Stimulated activated CD4-positive, alpha-beta T cell treated with anti-CD3 and anti-CD28 coated beads, Interleukin-4, amount 100 ng/mL, for 24 hours (primary cell): ENCODE data around the gene PLSCR2.
A peak's percentile ranks its signal among the peaks of the same experiment; 100 is the strongest.
"Not testable (repeated sequence)": the region's sequence is repeated elsewhere in the genome, so short reads cannot be mapped to it uniquely, and the experiment has no call there.

ENCODE experiments used
- DNase-seq: peaks from one replicate; pipeline ENCODE4 v3.0.0-alpha.2; 2020

The PLSCR2 gene, protein sequence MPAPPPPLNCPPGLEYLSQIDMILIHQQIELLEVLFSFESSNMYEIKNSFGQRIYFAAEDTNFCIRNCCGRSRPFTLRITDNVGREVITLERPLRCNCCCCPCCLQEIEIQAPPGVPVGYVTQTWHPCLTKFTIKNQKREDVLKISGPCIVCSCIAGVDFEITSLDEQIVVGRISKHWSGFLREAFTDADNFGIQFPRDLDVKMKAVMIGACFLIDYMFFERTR

DNA sequence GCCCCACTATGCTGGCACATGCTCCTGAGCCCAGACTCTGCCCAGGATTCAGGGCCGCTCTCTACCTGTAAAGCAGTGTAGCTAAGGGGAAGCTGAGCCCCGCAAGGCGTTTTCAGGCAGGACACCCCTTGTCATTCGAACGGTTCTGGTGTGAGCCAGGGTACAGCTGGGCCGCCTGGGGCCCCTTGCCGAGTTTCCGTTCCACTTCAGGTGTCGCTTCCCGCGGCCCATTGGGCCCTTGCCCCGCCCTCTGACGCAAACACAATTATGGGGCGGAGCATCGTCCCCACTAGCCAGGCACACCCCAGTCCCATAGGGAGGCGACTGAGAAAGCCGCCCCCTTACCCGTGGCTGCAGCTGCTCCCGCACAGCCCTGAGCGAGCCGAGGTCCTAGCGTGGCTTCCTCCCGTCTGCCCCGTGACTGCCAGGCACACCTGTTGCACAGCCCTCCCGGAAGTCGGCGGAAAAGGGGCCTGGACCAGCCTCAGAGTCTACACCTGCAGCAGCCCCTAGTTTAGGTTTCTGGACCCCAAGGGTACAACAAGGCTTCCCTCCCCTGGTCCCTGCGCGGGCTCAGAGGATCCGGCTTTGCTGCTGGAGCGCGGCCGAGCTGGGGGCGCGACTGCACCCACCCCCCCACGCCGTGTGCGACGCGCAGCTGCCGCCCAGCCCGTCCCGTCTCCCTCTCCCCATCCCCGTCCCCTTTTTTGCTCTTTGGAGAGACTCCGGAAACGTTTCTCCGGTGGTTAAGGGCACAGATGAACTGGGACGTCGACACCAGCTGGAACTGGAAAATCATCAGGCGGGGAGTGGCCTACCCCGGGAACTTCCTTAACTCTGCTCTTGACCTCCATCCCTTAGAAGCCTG is at the start of gene PLSCR2:
TSS of gene PLSCR2 (minus strand) at position 412 of the 868 bp plus-strand sequence. CDS start 9,657 bp downstream, outside the sequence.
- DNase-seq = peak; percentile 70

DNA sequence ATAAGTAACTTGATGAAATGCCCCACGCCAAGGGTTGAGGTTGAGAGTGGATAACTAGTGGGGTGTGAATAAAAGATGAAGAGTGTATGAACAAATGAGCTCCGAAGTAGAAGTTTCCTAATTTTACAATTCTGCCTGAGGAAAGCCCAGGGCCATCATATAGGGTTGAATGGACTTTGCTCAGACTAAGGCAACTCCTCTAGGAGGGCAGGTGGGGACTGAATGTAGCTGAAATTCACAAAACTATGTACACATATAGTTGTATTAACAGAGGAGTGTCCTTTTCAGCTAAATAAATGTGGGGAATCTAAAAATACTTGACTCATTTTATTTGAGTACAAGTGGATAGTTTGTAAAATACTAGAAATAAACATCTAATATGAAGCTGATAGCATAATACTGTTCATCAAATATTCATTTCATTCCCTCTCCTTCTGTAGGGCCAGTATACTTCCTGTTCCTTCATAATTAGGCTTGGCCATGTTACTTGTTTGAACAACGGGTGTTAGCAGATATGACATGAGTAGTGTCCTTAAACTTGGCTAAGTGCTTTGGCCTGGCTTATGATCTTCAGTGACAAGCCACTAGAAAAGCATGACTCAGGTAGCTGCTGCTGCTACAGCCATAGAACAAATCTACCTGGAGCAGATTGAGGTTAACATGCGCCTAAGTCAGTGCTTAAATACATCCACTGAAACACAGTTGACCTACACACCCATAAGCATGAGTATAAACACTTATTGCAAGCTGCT is 48.5 kb upstream of the PLSCR2 start:
- DNase-seq = no peak

DNA sequence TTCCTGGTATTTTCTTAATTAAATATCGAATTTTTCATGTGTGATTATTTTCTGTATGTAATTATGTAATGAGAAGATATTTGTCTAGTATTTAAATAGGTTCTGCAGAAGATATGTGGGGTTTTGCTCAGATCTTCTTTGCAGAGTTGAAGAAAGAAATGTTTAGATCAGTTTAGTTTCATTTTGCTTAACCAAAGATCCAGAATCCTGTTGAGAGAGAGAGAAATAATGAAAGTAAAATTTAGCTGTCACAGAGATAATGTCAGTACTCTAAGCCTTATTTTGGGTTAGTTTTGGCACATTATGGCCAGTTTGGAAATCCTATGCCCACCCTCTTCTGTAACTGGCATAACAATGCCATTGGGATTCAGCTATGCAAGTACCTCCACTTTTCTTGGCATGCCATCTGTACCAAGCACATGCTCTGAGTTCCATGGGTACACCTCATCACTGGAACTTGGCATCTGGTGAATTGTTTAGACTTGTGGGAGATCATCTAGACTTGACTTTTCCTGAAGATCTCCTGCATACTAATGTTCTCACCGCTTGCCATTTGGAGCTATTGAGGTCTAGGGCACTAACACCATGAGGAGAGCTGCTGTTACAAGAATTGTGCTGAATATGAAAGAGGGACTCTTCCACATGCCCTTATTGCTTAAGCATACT is 44.2 kb upstream of the PLSCR2 start:
- DNase-seq = no peak

- DNase-seq = no peak
Measured at GRCh38 chr3:146511402-146512134, 42.2 kb upstream of the PLSCR2 start.

DNA sequence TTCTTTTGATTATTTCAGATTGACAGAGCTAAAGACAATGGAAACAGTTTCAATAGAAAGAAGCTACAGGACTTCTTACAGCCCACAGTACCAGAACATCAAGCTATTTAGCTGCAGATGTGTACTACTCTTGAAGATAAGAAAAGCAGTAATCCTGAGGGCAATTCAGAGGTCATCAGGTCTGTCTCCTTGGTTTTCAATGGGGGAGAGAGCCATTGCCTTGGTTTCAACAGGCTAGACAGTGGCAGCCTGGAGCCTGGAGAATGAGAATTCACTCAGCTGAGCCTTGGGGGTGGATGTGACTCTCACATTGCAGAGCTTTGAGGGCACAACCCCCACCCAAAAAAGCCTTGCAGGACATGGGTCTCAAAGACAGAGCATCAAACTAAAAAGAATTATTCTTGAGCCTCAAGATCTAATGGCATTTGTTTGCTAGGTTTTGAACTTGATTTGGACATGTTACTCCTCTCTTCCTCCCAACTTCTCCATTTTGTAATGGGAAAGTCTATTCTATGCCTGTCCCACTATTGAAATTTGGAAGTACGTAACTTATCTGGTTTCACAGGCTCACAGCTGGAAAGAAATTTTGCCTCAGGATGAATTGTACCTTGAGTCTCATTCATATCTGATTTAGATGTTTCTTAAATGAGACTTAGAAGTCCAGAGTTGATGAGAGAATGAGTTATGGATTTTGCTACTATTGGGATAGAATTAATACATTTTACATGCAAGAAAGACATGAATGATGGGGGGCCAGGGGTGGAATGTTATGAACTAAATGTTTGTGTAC is 38.2 kb upstream of the PLSCR2 start:
- no peak for DNase-seq

GRCh38 chr3:146505516-146505915 is 36.2 kb upstream of the PLSCR2 start:
- no peak for DNase-seq

DNA sequence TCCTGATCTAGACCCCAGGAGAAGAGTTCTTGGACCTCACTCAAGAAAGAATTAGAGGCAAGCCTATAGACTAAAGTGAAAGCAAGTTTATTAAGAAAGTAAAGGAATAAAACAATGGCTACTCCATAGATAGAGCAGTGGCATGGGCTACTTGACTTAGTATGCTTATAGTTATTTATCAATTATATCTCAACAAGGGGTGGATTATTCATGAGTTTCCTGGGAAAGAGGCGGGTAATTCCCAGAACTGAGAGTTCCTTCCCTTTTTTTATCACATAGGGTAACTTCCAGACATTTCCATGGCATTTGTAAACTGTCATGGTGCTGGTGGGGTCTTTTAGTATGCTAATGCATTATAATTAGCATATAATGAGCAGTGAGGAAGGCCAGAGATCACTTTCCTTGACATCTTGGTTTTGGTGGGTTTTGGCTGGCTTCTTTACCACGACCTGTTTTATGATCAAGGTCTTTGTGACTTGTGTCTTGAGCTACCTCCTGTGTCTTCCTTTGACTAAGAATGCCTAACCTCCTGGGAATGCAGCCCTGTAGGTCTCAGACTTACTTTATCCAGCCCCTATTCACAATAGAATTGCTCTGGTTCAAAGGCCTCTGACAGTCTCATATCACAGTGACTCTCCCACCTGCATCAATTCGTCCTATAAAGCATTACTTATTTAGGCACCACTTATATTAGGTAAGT is 35.3 kb upstream of the PLSCR2 start:
- no peak for DNase-seq

- no peak for DNase-seq
Measured at GRCh38 chr3:146503461-146504202, 34.3 kb upstream of the PLSCR2 start.

GRCh38 chr3:146502887-146503460 is 33.6 kb upstream of the PLSCR2 start:
- no peak for DNase-seq

GRCh38 chr3:146501752-146502151 is 32.4 kb upstream of the PLSCR2 start:
- no peak for DNase-seq

DNA sequence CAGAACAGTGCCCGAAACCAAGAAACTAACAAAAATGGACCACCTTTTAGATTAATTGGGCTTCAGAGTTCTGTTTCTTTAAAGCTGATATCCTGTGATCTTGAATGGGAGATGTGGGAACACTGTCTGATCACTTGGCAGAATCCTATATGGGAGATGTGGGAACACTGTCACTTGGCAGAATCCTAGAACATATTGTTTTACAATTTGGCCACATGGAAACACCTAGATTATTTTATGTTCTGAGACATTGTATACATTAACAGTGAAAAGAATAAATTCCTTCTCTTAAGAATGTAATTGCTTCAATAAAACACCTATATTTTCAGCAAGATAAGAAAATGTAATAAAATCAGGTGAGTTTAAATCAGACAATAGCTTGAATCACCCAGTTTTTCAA is 30.3 kb upstream of the PLSCR2 start:
- no peak for DNase-seq

- DNase-seq = peak; percentile 31
Measured at GRCh38 chr3:146498002-146498736, 28.8 kb upstream of the PLSCR2 start.

GRCh38 chr3:146497145-146497843 is 27.9 kb upstream of the PLSCR2 start:
- not testable (repeated sequence) for DNase-seq

- DNase-seq = no peak
Measured at GRCh38 chr3:146496726-146497125, 27.4 kb upstream of the PLSCR2 start.

GRCh38 chr3:146496251-146496650 is 26.9 kb upstream of the PLSCR2 start:
- DNase-seq = no peak

- no peak for DNase-seq
Measured at GRCh38 chr3:146493761-146494160, 24.4 kb upstream of the PLSCR2 start.

GRCh38 chr3:146493221-146493620 is 23.9 kb upstream of the PLSCR2 start:
- no peak for DNase-seq

DNA sequence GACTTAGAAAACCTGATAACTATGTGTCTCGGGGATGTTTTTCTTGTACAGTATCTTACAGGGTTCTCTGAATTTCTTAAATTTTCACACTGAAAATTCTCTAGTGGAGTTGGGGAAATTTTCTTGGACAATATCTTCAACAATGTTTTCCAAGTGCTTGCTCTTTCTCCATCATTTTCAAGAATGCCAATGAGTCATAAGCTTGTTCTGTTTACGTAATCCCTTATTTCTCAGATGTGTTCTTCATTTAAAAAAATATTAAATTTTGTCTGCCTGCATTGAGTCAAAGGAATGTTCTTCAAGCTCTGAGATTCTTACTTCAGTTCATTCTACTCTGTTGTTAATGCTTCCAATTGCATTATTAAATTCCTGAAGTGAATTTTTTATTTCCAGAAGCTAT is 21.9 kb upstream of the PLSCR2 start:
- DNase-seq = no peak
